GM10248 (cell line): ENCODE results near the gene SLC25A21.

Source experiments
- CTCF ChIA-PET: fragments of 300-600 bp; sonication (Branson Sonifier 250); formaldehyde crosslinking; extraction: SDS; loops from one replicate; lab custom pipeline; 2021; ENCODE audit warnings: antibody characterized with exemption; lab: Yijun Ruan, JAX
- POLR2A ChIA-PET: fragments of 350-650 bp; sonication (Branson Sonifier 250); formaldehyde crosslinking; extraction: SDS; loops from one replicate; lab custom pipeline; 2020; ENCODE audit warnings: antibody characterized with exemption; lab: Yijun Ruan, JAX
- DNase-seq: peaks from one replicate; pipeline ENCODE4 v3.0.0; 2012; ENCODE audit errors: extremely low spot score
- CTCF ChIP-seq: IDR thresholded peaks from 2 replicates; pipeline ENCODE4 v1.5.1; 2012; ENCODE audit warnings: mild to moderate bottlenecking, low read depth; ENCODE audit errors: extremely low read depth, missing control alignments, control extremely low read depth

Gene SLC25A21

GRCh38 chr14:36654794-36655381 is 517.5 kb downstream of the SLC25A21 start:
- no peak for DNase-seq
- POLR2A ChIA-PET: no interaction called here
- TF ChIP-seq CTCF: no peak
- CTCF ChIA-PET: no interaction called here

GRCh38 chr14:36653962-36654793 is 518.2 kb downstream of the SLC25A21 start:
- no peak for DNase-seq
- no peak for TF ChIP-seq CTCF
- POLR2A ChIA-PET: no interaction called here
- CTCF ChIA-PET: no interaction called here

GRCh38 chr14:36653413-36653812 is 519.0 kb downstream of the SLC25A21 start:
- DNase-seq: no peak
- CTCF ChIA-PET: no interaction called here
- POLR2A ChIA-PET: no interaction called here
- TF ChIP-seq CTCF: no peak

GRCh38 chr14:36652542-36653201 is 519.7 kb downstream of the SLC25A21 start:
- no peak for DNase-seq
- ChIA-PET CTCF (interaction anchor here (0.9 kb wide), 1 partner anchor 9 kb away, joined by 4 read pairs; no protein-coding TSS in a partner anchor), POLR2A (no interaction called here)
- no peak for TF ChIP-seq CTCF

GRCh38 chr14:36649872-36650650 is 522.3 kb downstream of the SLC25A21 start:
- POLR2A ChIA-PET: no interaction called here

More at GRCh38 chr14:36649872-36650650, 522.3 kb downstream of the SLC25A21 start:
- DNase-seq: no peak
- TF ChIP-seq CTCF: no peak
- CTCF ChIA-PET: interaction anchor here (0.7 to 1.5 kb wide), 9 partner anchors 9 to 580 kb away, joined by 3 to 4 read pairs (median 3); no protein-coding TSS in a partner anchor
